Liver (tissue), 9 donors: ENCODE measurements around the gene CIB2. TPM values are rescaled to one million over a fixed set of nuclear protein-coding genes. Genes with fewer than 3 reads are reported as not detected.

Experiments
- DNase-seq: peaks from one replicate; pipeline ENCODE4 v3.0.0-alpha.2; 2017; ENCODE audit warnings: low spot score
- H3K27ac ChIP-seq, 2 donors: one replicate each; pipeline ENCODE4 v1.7.0; 2013; ENCODE audit warnings: inconsistent platforms in 2 of 2, low read length in 2 of 2, control low read depth in 1 of 2, low read depth in 1 of 2, mild to moderate bottlenecking in 1 of 2
- H3K27me3 ChIP-seq, 4 donors: one replicate each; pipeline versions ENCODE4 v1.6.1 to v1.7.0; 2013; ENCODE audit warnings: low read length in 3 of 4, inconsistent platforms in 1 of 4, mild to moderate bottlenecking in 1 of 4, moderate library complexity in 1 of 4; ENCODE audit not compliant: control insufficient read depth in 4 of 4, insufficient read depth in 4 of 4
- H3K36me3 ChIP-seq, 4 donors: one replicate each; pipeline versions ENCODE4 v1.6.1 to v1.7.0; 2013; ENCODE audit warnings: low read length in 3 of 4, mild to moderate bottlenecking in 3 of 4, low read depth in 1 of 4, moderate library complexity in 1 of 4; ENCODE audit not compliant: control insufficient read depth in 4 of 4, insufficient read depth in 3 of 4
- H3K4me1 ChIP-seq, 4 donors: one replicate each; pipeline versions ENCODE4 v1.6.1 to v1.7.0; 2013; ENCODE audit warnings: low read length in 3 of 4, mild to moderate bottlenecking in 3 of 4, moderate library complexity in 1 of 4; ENCODE audit not compliant: control insufficient read depth in 4 of 4, insufficient read depth in 4 of 4
- H3K4me3 ChIP-seq, 3 donors: one replicate each; pipeline versions ENCODE4 v1.6.1 to v1.7.0; 2013; ENCODE audit warnings: low read length in 3 of 3, control low read depth in 1 of 3, low read depth in 1 of 3, mild to moderate bottlenecking in 1 of 3
- H3K9ac ChIP-seq, 2 donors: one replicate each; pipeline ENCODE4 v1.7.0; 2013; ENCODE audit warnings: low read length in 2 of 2, mild to moderate bottlenecking in 2 of 2, moderate library complexity in 2 of 2, control low read depth in 1 of 2, low read depth in 1 of 2
- H3K9me3 ChIP-seq, 4 donors: one replicate each; pipeline versions ENCODE4 v1.6.1 to v1.7.0; 2013; ENCODE audit warnings: low read length in 3 of 4; ENCODE audit not compliant: control insufficient read depth in 4 of 4
- CTCF ChIP-seq: fragments of 150-350 bp; IDR thresholded peaks from 2 replicates; pipeline ENCODE4 v1.5.1; 2017; ENCODE audit warnings: improper control_type of control experiment, low read depth, low read length; ENCODE audit not compliant: missing input control
- EGR1 ChIP-seq, 2 donors: IDR thresholded peaks; 2 replicates each; pipeline ENCODE4 v1.6.1; 2016 to 2018; ENCODE audit warnings: antibody characterized with exemption in 2 of 2, low read depth in 2 of 2
- FOXA1 ChIP-seq: IDR thresholded peaks from 2 replicates; pipeline ENCODE4 v1.6.1; 2016; ENCODE audit warnings: antibody characterized with exemption
- FOXA2 ChIP-seq: IDR thresholded peaks from 2 replicates; pipeline ENCODE4 v1.6.1; 2016; ENCODE audit warnings: antibody characterized with exemption
- GABPA ChIP-seq, 2 donors: IDR thresholded peaks in 1 of 2; conservative IDR thresholded peaks in 1 of 2; 2 replicates each; pipeline ENCODE4 v1.6.1; 2016; ENCODE audit warnings: antibody characterized with exemption in 2 of 2, mild to moderate bottlenecking in 1 of 2, moderate library complexity in 1 of 2
- HNF4A ChIP-seq, 2 donors: conservative IDR thresholded peaks; 2 replicates each; pipeline ENCODE4 v1.6.1; 2016; ENCODE audit warnings: antibody characterized with exemption in 2 of 2, mild to moderate bottlenecking in 2 of 2
- HNF4G ChIP-seq: IDR thresholded peaks from 2 replicates; pipeline ENCODE4 v1.6.1; 2016; ENCODE audit warnings: antibody characterized with exemption
- JUND ChIP-seq, 2 donors: IDR thresholded peaks; 2 replicates each; pipeline ENCODE4 v1.6.1; 2016; ENCODE audit warnings: antibody characterized with exemption in 2 of 2
- MAX ChIP-seq: IDR thresholded peaks from 2 replicates; pipeline ENCODE4 v1.6.1; 2016; ENCODE audit warnings: antibody characterized with exemption
- NR2F2 ChIP-seq: IDR thresholded peaks from 2 replicates; pipeline ENCODE4 v1.6.1; 2016; ENCODE audit warnings: antibody characterized with exemption
- RAD21 ChIP-seq, 2 donors: IDR thresholded peaks; 2 replicates each; pipeline ENCODE4 v1.6.1; 2016; ENCODE audit warnings: antibody characterized with exemption in 2 of 2, mild to moderate bottlenecking in 2 of 2
- REST ChIP-seq: IDR thresholded peaks from 2 replicates; pipeline ENCODE4 v1.6.1; 2016; ENCODE audit warnings: antibody characterized with exemption, mild to moderate bottlenecking
- RXRA ChIP-seq, 2 donors: IDR thresholded peaks; 2 replicates each; pipeline ENCODE4 v1.6.1; 2017 to 2018; ENCODE audit warnings: antibody characterized with exemption in 2 of 2, mild to moderate bottlenecking in 1 of 2
- SP1 ChIP-seq: IDR thresholded peaks from 2 replicates; pipeline ENCODE4 v1.6.1; 2018; ENCODE audit warnings: antibody characterized with exemption, mild to moderate bottlenecking
- TAF1 ChIP-seq: conservative IDR thresholded peaks from 2 replicates; pipeline ENCODE4 v1.6.1; 2016; ENCODE audit warnings: antibody characterized with exemption, mild to moderate bottlenecking
- YY1 ChIP-seq: IDR thresholded peaks from 2 replicates; pipeline ENCODE4 v1.6.1; 2016; ENCODE audit warnings: antibody characterized with exemption, mild to moderate bottlenecking
- WGBS: extraction: QIAGEN DNeasy Blood & Tissue Kit; methylation state at CpG from one replicate; pipeline ENCODE4 v1.1.7; 2013; 5-methylcytosine and 5-hydroxymethylcytosine counted together
- polyA plus RNA-seq, 2 donors: library from polyadenylated mRNA; stranded (reverse) in 1 of 2; unstranded in 1 of 2; fragments of 200-250 nt in 1 of 2; fragments of >200 nt in 1 of 2; fragmentation: Nextera tagmentation in 1 of 2; extraction: Ambion mirVana in 1 of 2; gene quantifications; one replicate each; pipeline versions ENCODE4 v1.2.1 to v1.2.3, GENCODE V29; 2013 to 2015
- total RNA-seq, 2 donors: library from RNA; depleted of rRNA; stranded (reverse); fragments of >200 nt; gene quantifications; one replicate each; pipeline ENCODE4 v1.2.3, GENCODE V29; 2014
- TF ChIP-seq, protein P1 (sequence below): IDR thresholded peaks from 2 replicates; pipeline ENCODE4 v1.6.1; 2016; ENCODE audit warnings: antibody characterized with exemption
- TF ChIP-seq, protein P2 (sequence below): IDR thresholded peaks from 2 replicates; pipeline ENCODE4 v1.6.1; 2016; ENCODE audit warnings: antibody characterized with exemption
- donor health status: healthy.
- donor health status: healthy.
- donor health status: healthy.
- donor health status: healthy.
- donor health status: healthy.

The CIB2 gene
- total and polyA plus RNA-seq, 4 donors = 0.25 to 2.2 (median 0.53) TPM

DNA sequence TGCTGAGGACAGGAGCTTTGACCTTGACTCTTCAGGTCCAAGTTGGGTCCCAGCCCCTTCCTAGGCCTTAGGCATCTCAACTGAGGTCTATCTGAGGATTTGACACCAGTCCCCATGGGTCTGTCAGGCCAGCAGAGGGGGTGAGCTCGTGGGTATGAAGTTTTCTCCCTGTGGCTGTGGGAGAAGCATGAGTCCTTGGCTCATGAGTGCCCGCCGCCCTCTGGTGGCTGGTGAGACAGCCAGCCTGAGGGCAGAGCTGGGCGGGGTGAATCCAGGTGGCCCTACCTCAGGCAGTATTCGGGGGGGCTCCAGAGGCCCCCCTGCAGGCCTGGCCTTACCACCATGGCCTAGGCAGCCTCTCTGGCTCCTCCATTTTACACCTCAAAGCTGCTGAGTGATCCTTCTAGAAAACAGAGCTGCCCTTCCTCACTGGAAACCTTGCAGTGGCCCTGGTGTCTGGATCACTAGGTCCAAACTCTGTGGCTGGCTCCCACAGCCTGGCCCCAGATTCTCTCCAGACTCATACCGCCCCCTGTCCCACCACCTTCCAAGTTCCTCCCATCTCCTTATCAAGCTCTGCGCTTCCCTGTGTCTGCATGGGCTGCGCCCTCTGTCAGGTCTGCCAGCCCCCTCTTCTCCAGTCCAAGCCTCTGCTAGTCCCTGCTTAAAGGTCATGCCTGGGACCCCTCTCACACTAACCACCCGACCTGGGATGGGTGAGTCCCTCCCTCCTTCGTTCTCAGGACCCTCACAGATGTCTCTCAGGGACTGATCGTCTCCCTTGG is 22.8 kb downstream of the CIB2 start:
- Histone ChIP-seq H3K4me3 (no peak overlapping the region), H3K9ac (no peak overlapping the region), H3K36me3 (no peaks in the 10 kb centered on the region), H3K27me3 (no peaks in the 10 kb centered on the region), H3K9me3 (no peaks in the 10 kb centered on the region), H3K27ac (no peak overlapping the region), H3K4me1 (peaks cover 0 to 3% (median 1%) of the 10 kb centered on the region in 4 donors)
- peak; percentile 75 for DNase-seq
- 39% methylated on average over 11 of the region's 11 CpGs for WGBS
- peak; percentile 50 to 84 for TF ChIP-seq RXRA (IDR thresholded peaks at IDR 0.05)
- TF ChIP-seq YY1 = no peak
- no peak for TF ChIP-seq SP1
- no peak for TF ChIP-seq JUND (IDR thresholded peaks at IDR 0.05)
- TF ChIP-seq NR2F2 = no peak
- no peak for TF ChIP-seq GABPA (IDR thresholded peaks at IDR 0.05 in 1 of 2, conservative IDR thresholded peaks at IDR 0.05 in 1 of 2)
- TF ChIP-seq TAF1 = no peak
- peak; percentile 97 for TF ChIP-seq CTCF
- no peak for TF ChIP-seq MAX
- no peak for TF ChIP-seq FOXA1
- TF ChIP-seq, protein P1, sequence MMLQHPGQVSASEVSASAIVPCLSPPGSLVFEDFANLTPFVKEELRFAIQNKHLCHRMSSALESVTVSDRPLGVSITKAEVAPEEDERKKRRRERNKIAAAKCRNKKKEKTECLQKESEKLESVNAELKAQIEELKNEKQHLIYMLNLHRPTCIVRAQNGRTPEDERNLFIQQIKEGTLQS = peak; percentile 28
- no peak for TF ChIP-seq FOXA2
- TF ChIP-seq RAD21 (IDR thresholded peaks at IDR 0.05) = peak; percentile 99
- peak in 1 of 2 donors; percentile 31 for TF ChIP-seq HNF4A (conservative IDR thresholded peaks at IDR 0.05)
- TF ChIP-seq, protein P2, sequence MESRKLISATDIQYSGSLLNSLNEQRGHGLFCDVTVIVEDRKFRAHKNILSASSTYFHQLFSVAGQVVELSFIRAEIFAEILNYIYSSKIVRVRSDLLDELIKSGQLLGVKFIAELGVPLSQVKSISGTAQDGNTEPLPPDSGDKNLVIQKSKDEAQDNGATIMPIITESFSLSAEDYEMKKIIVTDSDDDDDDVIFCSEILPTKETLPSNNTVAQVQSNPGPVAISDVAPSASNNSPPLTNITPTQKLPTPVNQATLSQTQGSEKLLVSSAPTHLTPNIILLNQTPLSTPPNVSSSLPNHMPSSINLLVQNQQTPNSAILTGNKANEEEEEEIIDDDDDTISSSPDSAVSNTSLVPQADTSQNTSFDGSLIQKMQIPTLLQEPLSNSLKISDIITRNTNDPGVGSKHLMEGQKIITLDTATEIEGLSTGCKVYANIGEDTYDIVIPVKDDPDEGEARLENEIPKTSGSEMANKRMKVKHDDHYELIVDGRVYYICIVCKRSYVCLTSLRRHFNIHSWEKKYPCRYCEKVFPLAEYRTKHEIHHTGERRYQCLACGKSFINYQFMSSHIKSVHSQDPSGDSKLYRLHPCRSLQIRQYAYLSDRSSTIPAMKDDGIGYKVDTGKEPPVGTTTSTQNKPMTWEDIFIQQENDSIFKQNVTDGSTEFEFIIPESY = no peak
- no peak for TF ChIP-seq REST
- TF ChIP-seq HNF4G = no peak
- no peak for TF ChIP-seq EGR1 (IDR thresholded peaks at IDR 0.05; ENCODE audit: low read depth in 2 of 2)
